GM12878 (cell line): ENCODE measurements around the gene CAMKMT.

Experiments
- CTCF ChIP-seq, 3 experiments: IDR thresholded peaks in 2 of 3; conservative IDR thresholded peaks in 1 of 3; 2 replicates each; pipeline ENCODE4 v1.5.1; 2011; ENCODE audit warnings: low read depth in 3 of 3, low read length in 3 of 3, mild to moderate bottlenecking in 3 of 3, control low read depth in 2 of 3, moderate library complexity in 2 of 3, inconsistent platforms in 1 of 3, mixed read lengths in 1 of 3; ENCODE audit not compliant: control insufficient read depth in 2 of 3, insufficient read depth in 1 of 3; ENCODE audit errors: extremely low read depth in 1 of 3
- ETV6 ChIP-seq, 2 experiments: fragments of 450-650 bp in 1 of 2; IDR thresholded peaks in 1 of 2; conservative IDR thresholded peaks in 1 of 2; 2 replicates each; pipeline ENCODE4 v1.6.1; 2014; ENCODE audit warnings: antibody characterized with exemption in 1 of 2, borderline replicate concordance in 1 of 2, low read depth in 1 of 2, mild to moderate bottlenecking in 1 of 2, moderate library complexity in 1 of 2
- MXI1 ChIP-seq: fragments of 150-350 bp; IDR thresholded peaks from 2 replicates; pipeline ENCODE4 v1.6.1; 2011; ENCODE audit warnings: low read depth, mild to moderate bottlenecking, inconsistent platforms, low read length, improper control_type of control experiment

GRCh38 chr2:44779793-44780192 lies 418.0 kb downstream of the CAMKMT start:
- TF ChIP-seq CTCF (IDR thresholded peaks at IDR 0.05 in 2 of 3, conservative IDR thresholded peaks at IDR 0.05 in 1 of 3; ENCODE audit: control insufficient read depth in 2 of 3, extremely low read depth in 1 of 3, insufficient read depth in 1 of 3, low read depth in 3 of 3, low read length in 3 of 3) (no peak), ETV6 (conservative IDR thresholded peaks at IDR 0.05 in 1 of 2, IDR thresholded peaks at IDR 0.05 in 1 of 2; ENCODE audit: borderline replicate concordance in 1 of 2, low read depth in 1 of 2) (no peak), MXI1 (no peak)
